ENCODE data around the gene PTPRS. TPM values are rescaled to one million over a fixed set of nuclear protein-coding genes. Genes with fewer than 3 reads are reported as not detected.

The PTPRS gene
- total and polyA plus RNA-seq, 2 of the 8 experiments (the other 6 are each of a cell fraction or from before 2014, with no cell fraction given): 96.8 to 223 TPM

DNA sequence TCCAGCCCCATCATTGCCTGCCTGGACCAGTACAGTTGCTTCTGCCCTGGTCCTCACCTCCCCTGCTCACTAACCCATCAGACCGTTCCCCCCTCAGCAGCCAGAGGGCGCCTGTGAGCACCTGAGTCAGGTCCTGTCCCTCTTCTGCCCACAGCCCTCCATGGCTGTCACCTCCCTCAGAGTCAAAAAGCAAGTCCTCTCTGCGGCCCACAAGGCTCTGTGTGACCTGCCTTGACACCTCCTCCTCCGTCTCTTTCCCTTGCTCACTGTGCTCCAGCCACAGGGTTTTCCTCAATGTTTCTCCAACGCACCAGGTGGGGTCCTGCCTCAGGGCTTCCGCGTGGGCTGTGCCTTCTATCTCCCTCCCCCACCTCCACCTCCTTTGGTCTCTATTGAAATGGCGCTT is 29.4 kb upstream of the PTPRS start:
- Histone ChIP-seq H4K8ac (ENCODE audit: extremely low read depth, insufficient read depth, low read length) (no peak overlapping the region), H4K5ac (ENCODE audit: insufficient read length, low read depth, low read length) (no peak overlapping the region), H3K23ac (ENCODE audit: insufficient read length) (no peak overlapping the region), H3K79me2 (ENCODE audit: control insufficient read depth in 1 of 2, insufficient read depth in 2 of 2, low read length in 2 of 2) (peaks cover 0 to 6% of the 10 kb centered on the region in 2 experiments; a peak in 1 of 4 replicates), H2BK12ac (ENCODE audit: low read depth, low read length) (peak overlapping the region; percentile 80; the same call in 1 of the 2 replicates), H2BK120ac (replicated peaks; ENCODE audit: low read depth, low read length) (no peak overlapping the region), H3K27me3 (replicated peaks in 1 of 4; ENCODE audit: control insufficient read depth in 3 of 4, extremely low read depth in 1 of 4, insufficient read depth in 3 of 4, low read length in 3 of 4) (peaks cover 0 to 11% (median 3%) of the 10 kb centered on the region in 4 experiments; a peak in 4 of 7 replicates), H3K36me3 (ENCODE audit: control insufficient read depth in 2 of 4, insufficient read depth in 4 of 4, low read length in 3 of 4) (no peaks in the 10 kb centered on the region), H3K27ac (ENCODE audit: low read depth, low read length) (no peak overlapping the region), H4K91ac (replicated peaks; ENCODE audit: insufficient read length, low read length) (no peak overlapping the region), H4K20me1 (replicated peaks in 1 of 2; ENCODE audit: control insufficient read depth in 1 of 2, insufficient read depth in 2 of 2, low read length in 2 of 2) (peaks cover 0 to 12% of the 10 kb centered on the region in 2 experiments), H3K56ac (replicated peaks; ENCODE audit: insufficient read length, low read depth, low read length) (no peak overlapping the region), H3K79me1 (ENCODE audit: low read depth, low read length) (no peaks in the 10 kb centered on the region), H3K4me3 (ENCODE audit: extremely low read depth in 1 of 4, insufficient read depth in 2 of 4, low read depth in 3 of 4, low read length in 4 of 4) (no peak overlapping the region), H2AK5ac (ENCODE audit: low read depth, low read length) (no peak overlapping the region), H2BK5ac (ENCODE audit: low read depth, low read length) (no peak overlapping the region), H3K9ac (replicated peaks in 1 of 4; ENCODE audit: extremely low read depth in 1 of 4, low read depth in 3 of 4, low read length in 3 of 4) (no peak overlapping the region), H2BK20ac (ENCODE audit: low read length) (no peak overlapping the region; the same call in 1 of the 2 replicates), H3K4me1 (replicated peaks in 1 of 4; ENCODE audit: control insufficient read depth in 3 of 4, insufficient read depth in 4 of 4, low read length in 3 of 4) (no peaks in the 10 kb centered on the region), H3K4me2 (ENCODE audit: insufficient read depth in 1 of 2, low read depth in 2 of 2, low read length in 2 of 2) (no peak overlapping the region), H2AFZ (ENCODE audit: low read length) (no peak overlapping the region), H3K14ac (ENCODE audit: insufficient read length) (no peak overlapping the region), H3K18ac (ENCODE audit: extremely low read depth, low read length) (no peak overlapping the region), H3K9me3 (ENCODE audit: insufficient read depth in 2 of 2, low read depth in 1 of 2, low read length in 1 of 2) (no peaks in the 10 kb centered on the region), H3K23me2 (ENCODE audit: low read depth, low read length) (peaks cover 12% of the 10 kb centered on the region), H2BK15ac (ENCODE audit: low read length) (no peak overlapping the region; the same call in 1 of the 2 replicates), H3K4ac (replicated peaks; ENCODE audit: insufficient read length, low read depth, low read length) (no peak overlapping the region)
- FAIRE-seq: peak; percentile 63
- WGBS, 2 experiments (ENCODE audit: extremely low coverage in 1 of 2, insufficient coverage in 1 of 2, insufficient read length in 1 of 2, insufficient replicate concordance in 2 of 2, low coverage in 1 of 2, low lambda C conversion rate in 2 of 2, missing lambda C conversion rate in 1 of 2): 46% methylated on average over 7 of the region's 8 CpGs; no CpG with 5 or more reads in 1 of the 2 experiments
- ChIA-PET POLR2A (ENCODE audit: partially characterized antibody) (interaction anchor here (0.9 to 1.0 kb wide), 2 partner anchors 119 to 696 kb away, joined by 3 read pairs; no protein-coding TSS in a partner anchor), CTCF (ENCODE audit: partially characterized antibody) (interaction anchor here (0.6 to 2.4 kb wide), 8 partner anchors 11 to 165 kb away, joined by 3 to 14 read pairs (median 4); no protein-coding TSS in a partner anchor)
- peak; percentile 33 to 97 for DNase-seq (ENCODE audit: low read depth in 1 of 2, low spot score in 2 of 2)
- no peak for TF ChIP-seq ATF3 (IDR thresholded peaks at IDR 0.05; ENCODE audit: insufficient read depth, low read depth, low read length)
- peak; percentile 95; the same call in 1 of the 2 replicates for TF ChIP-seq KDM1A (IDR thresholded peaks at IDR 0.05; ENCODE audit: borderline replicate concordance, low read length)
- 0 out of 2 replicates have a peak, but pooled peaks have one; percentile 25 for TF ChIP-seq JUND (IDR thresholded peaks at IDR 0.05; ENCODE audit: low read length)
- no peak for TF ChIP-seq TAF7 (optimal IDR thresholded peaks at IDR 0.05; ENCODE audit: borderline replicate concordance, low read depth, low read length)
- TF ChIP-seq RBBP5 (IDR thresholded peaks at IDR 0.05; ENCODE audit: borderline replicate concordance, low read depth, low read length): no peak
- TF ChIP-seq USF2 (IDR thresholded peaks at IDR 0.05; ENCODE audit: low read length): no peak
- no peak for TF ChIP-seq TCF12 (IDR thresholded peaks at IDR 0.05; ENCODE audit: low read depth, low read length)
- TF ChIP-seq, protein P1, sequence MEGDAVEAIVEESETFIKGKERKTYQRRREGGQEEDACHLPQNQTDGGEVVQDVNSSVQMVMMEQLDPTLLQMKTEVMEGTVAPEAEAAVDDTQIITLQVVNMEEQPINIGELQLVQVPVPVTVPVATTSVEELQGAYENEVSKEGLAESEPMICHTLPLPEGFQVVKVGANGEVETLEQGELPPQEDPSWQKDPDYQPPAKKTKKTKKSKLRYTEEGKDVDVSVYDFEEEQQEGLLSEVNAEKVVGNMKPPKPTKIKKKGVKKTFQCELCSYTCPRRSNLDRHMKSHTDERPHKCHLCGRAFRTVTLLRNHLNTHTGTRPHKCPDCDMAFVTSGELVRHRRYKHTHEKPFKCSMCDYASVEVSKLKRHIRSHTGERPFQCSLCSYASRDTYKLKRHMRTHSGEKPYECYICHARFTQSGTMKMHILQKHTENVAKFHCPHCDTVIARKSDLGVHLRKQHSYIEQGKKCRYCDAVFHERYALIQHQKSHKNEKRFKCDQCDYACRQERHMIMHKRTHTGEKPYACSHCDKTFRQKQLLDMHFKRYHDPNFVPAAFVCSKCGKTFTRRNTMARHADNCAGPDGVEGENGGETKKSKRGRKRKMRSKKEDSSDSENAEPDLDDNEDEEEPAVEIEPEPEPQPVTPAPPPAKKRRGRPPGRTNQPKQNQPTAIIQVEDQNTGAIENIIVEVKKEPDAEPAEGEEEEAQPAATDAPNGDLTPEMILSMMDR (IDR thresholded peaks at IDR 0.05; ENCODE audit: control extremely low read depth in 1 of 3, insufficient read depth in 1 of 3, low read depth in 1 of 3, low read length in 3 of 3): peak; percentile 79 to 97 (median 96)
- TF ChIP-seq CEBPB (IDR thresholded peaks at IDR 0.05; ENCODE audit: low read depth, low read length): no peak

Data from H1 (cell line).